Psoas muscle (tissue), 8 donors: ENCODE data around the gene ADAMTS6. TPM values are rescaled to one million over a fixed set of nuclear protein-coding genes. Genes with fewer than 3 reads are reported as not detected.

ENCODE experiments used
- ATAC-seq, 4 donors: fragments of 200-7000 bp; cut with Tn5 transposase; one replicate each; pipeline ENCODE4 v1.9.1; 2020; ENCODE audit warnings: moderate library complexity in 3 of 4, mild to moderate bottlenecking in 2 of 4
- DNase-seq, 2 donors: peaks; one replicate each; pipeline ENCODE4 v3.0.0-alpha.2; 2020
- H3K27ac ChIP-seq: fragments of 200-600 bp; one replicate; pipeline ENCODE4 v1.8.0; 2022
- H3K27me3 ChIP-seq, 3 donors: fragments of 200-600 bp in 1 of 3; one replicate each; pipeline versions ENCODE4 v1.6.1 to v1.8.0; 2013 to 2022; ENCODE audit warnings: low read length in 2 of 3, mild to moderate bottlenecking in 2 of 3, moderate library complexity in 1 of 3; ENCODE audit not compliant: insufficient read depth in 3 of 3
- H3K36me3 ChIP-seq, 2 donors: fragments of 200-600 bp in 1 of 2; one replicate each; pipeline versions ENCODE4 v1.6.1 to v1.8.0; 2013 to 2022; ENCODE audit warnings: low read depth in 1 of 2, mild to moderate bottlenecking in 1 of 2, moderate library complexity in 1 of 2; ENCODE audit not compliant: insufficient read depth in 1 of 2
- H3K4me1 ChIP-seq: fragments of 200-600 bp; one replicate; pipeline ENCODE4 v1.8.0; 2022
- H3K4me3 ChIP-seq: fragments of 200-600 bp; one replicate; pipeline ENCODE4 v1.8.0; 2022; ENCODE audit warnings: mild to moderate bottlenecking
- H3K9me3 ChIP-seq: fragments of 200-600 bp; one replicate; pipeline ENCODE4 v1.8.0; 2022
- CTCF ChIP-seq: fragments of 200-600 bp; IDR thresholded peaks from one replicate; pipeline ENCODE4 v1.8.0; 2022; ENCODE audit warnings: antibody characterized with exemption
- WGBS, 3 donors: extraction: QIAGEN DNeasy Blood & Tissue Kit; methylation state at CpG; one replicate each; pipeline versions ENCODE4 v1.1.6 to v1.1.7; 2013; 5-methylcytosine and 5-hydroxymethylcytosine counted together
- intact Hi-C, 2 donors: fragments of 100-400 bp; cut with DNase I; formaldehyde crosslinking; loops; one replicate each; pipeline versions ENCODE4 v1.11.0 to v1.14.2; 2022
- long read RNA-seq, 2 donors: library from polyadenylated mRNA; unstranded; transcript quantifications; one replicate each; pipeline ENCODE4 v2.0.0, GENCODE V29; 2021
- polyA plus RNA-seq, 3 donors: library from polyadenylated mRNA; stranded (reverse); fragments of 200-250 nt; gene quantifications; one replicate each; pipeline ENCODE4 v1.2.3, GENCODE V29; 2013
- total RNA-seq, 4 donors: library from RNA; stranded (reverse); fragmentation: NEBNext Ultra II Directional in 2 of 4; extraction: Animal tissue kit (Norgen Biotek cat#: 25700) in 2 of 4; gene quantifications; one replicate each; pipeline versions ENCODE4 v1.2.1 to v1.2.4, GENCODE V29; 2021 to 2023
- donor health status: healthy with polysubstance abuse.
- donor health status: DM: no; HTN: no; CAD: no; lungs with moderate emphysema.
- donor health status: Bipolar disorder and iron deficiency.
- donor health status: healthy.
- donor health status: DM: yes; HTN: yes; CAD: no.
- donor health status: DM: no; HTN: no; CAD: no.
- donor health status: DM: no; HTN: no; CAD: no.
- donor health status: DM: yes; HTN: yes; CAD: no.

ADAMTS6 gene
- under 1 TPM; 0.24 to 0.59 (median 0.30) TPM for total RNA-seq
- polyA plus RNA-seq = under 1 TPM; 0.06 to 0.17 (median 0.08) TPM
- long read RNA-seq, donor 1 = 0 reads
- long read RNA-seq, donor 2 = 0 reads

GRCh38 chr5:65481635-65482295, at the start of gene ADAMTS6:
Gene ADAMTS6 (minus strand): TSS chr5:65481920. CDS start chr5:65473673, 8,247 bp downstream.
- TF ChIP-seq CTCF = no peak
- Histone ChIP-seq H3K27me3 (no peaks in the 10 kb centered on the region), H3K27ac (peak within 1 kb of the TSS; percentile 83), H3K4me1 (peaks cover 13% of the 10 kb centered on the region), H3K4me3 (peak within 1 kb of the TSS; percentile 67), H3K36me3 (no peaks in the 10 kb centered on the region), H3K9me3 (no peaks in the 10 kb centered on the region)
- 0% methylated on average over 12 of the region's 12 CpGs for WGBS, 3 donors
- intact Hi-C loops = loop anchor here (2.0 to 10.0 kb wide), 5 partner anchors 379 to 844 kb away; no protein-coding TSS in a partner anchor
- ATAC-seq (peak; percentile 89 to 96 (median 94)), DNase-seq (peak; percentile 87 to 92)

GRCh38 chr5:65530904-65531303, 49.2 kb upstream of the ADAMTS6 start:
- intact Hi-C loops = no loop called here
- 98 to 100% (median 100%) methylated on average over 1 of the region's 1 CpG for WGBS, 3 donors

GRCh38 chr5:65525726-65526125, 44.0 kb upstream of the ADAMTS6 start:
- Histone ChIP-seq H3K27ac (no peak overlapping the region), H3K27me3 (no peaks in the 10 kb centered on the region), H3K9me3 (no peaks in the 10 kb centered on the region), H3K4me1 (no peaks in the 10 kb centered on the region), H3K36me3 (no peaks in the 10 kb centered on the region), H3K4me3 (no peak overlapping the region)
- DNase-seq (no peak), ATAC-seq (no peak)
- no peak for TF ChIP-seq CTCF
- WGBS, 3 donors = 92 to 99% (median 96%) methylated on average over 3 of the region's 3 CpGs
- intact Hi-C loops = no loop called here

More at GRCh38 chr5:65530904-65531303, 49.2 kb upstream of the ADAMTS6 start:
- no peaks in the 10 kb centered on the region for H3K9me3 ChIP-seq
- H3K27me3 ChIP-seq = no peaks in the 10 kb centered on the region
- H3K4me1 ChIP-seq = no peaks in the 10 kb centered on the region
- no peak overlapping the region for H3K4me3 ChIP-seq
- no peak overlapping the region for H3K27ac ChIP-seq
- H3K36me3 ChIP-seq = no peaks in the 10 kb centered on the region
- no peak for TF ChIP-seq CTCF
- DNase-seq (no peak), ATAC-seq (no peak)

GRCh38 chr5:65512170-65512937, 30.6 kb upstream of the ADAMTS6 start:
- no peak overlapping the region for H3K4me3 ChIP-seq
- no peak for TF ChIP-seq CTCF
- no peaks in the 10 kb centered on the region for H3K9me3 ChIP-seq
- no peaks in the 10 kb centered on the region for H3K36me3 ChIP-seq
- intact Hi-C loops = no loop called here
- WGBS, 3 donors = 83 to 89% (median 88%) methylated on average over 6 of the region's 6 CpGs
- no peaks in the 10 kb centered on the region for H3K4me1 ChIP-seq
- DNase-seq (no peak), ATAC-seq (no peak)
- no peak overlapping the region for H3K27ac ChIP-seq
- H3K27me3 ChIP-seq = no peaks in the 10 kb centered on the region
